HepG2 (cell line): Measurements from ENCODE around the gene BTBD7.

Experiments used
- EP300 ChIP-seq, 3 experiments: sonication (generic) in 1 of 3; formaldehyde crosslinking in 1 of 3; IDR thresholded peaks; 2 replicates each; pipeline versions ENCODE4 v1.5.1 to v1.6.1; 2011 to 2020; ENCODE audit warnings: low read depth in 2 of 3, low read length in 2 of 3, borderline replicate concordance in 1 of 3, improper control_type of control experiment in 1 of 3, mild to moderate bottlenecking in 1 of 3, missing genetic modification reagents in 1 of 3, moderate library complexity in 1 of 3
- ESRRA ChIP-seq: sonication (generic); formaldehyde crosslinking; IDR thresholded peaks from 2 replicates; pipeline ENCODE4 v1.5.1; 2020; ENCODE audit warnings: mild to moderate bottlenecking, low read depth, missing genetic modification reagents
- NFYB ChIP-seq: sonication (generic); formaldehyde crosslinking; IDR thresholded peaks from 2 replicates; pipeline ENCODE4 v1.4.0; 2020; ENCODE audit warnings: missing genetic modification reagents
- SAFB2 ChIP-seq: sonication (generic); formaldehyde crosslinking; IDR thresholded peaks from 2 replicates; pipeline ENCODE4 v1.5.1; 2020; ENCODE audit warnings: missing genetic modification reagents, low read depth, mild to moderate bottlenecking, borderline replicate concordance
- SRSF4 ChIP-seq: fragments of 200-400 bp; formaldehyde crosslinking; IDR thresholded peaks from one replicate; pipeline ENCODE4 v1.6.1; 2018; ENCODE audit warnings: mild to moderate bottlenecking, low read depth, low read length, moderate library complexity; ENCODE audit not compliant: poor library complexity, severe bottlenecking
- ZNF746 ChIP-seq: sonication (generic); formaldehyde crosslinking; IDR thresholded peaks from 2 replicates; pipeline ENCODE4 v1.8.0; 2022; ENCODE audit warnings: mild to moderate bottlenecking, missing genetic modification reagents
- TF ChIP-seq, protein P1 (sequence below): sonication (generic); formaldehyde crosslinking; IDR thresholded peaks from 2 replicates; pipeline ENCODE4 v1.5.0; 2020; ENCODE audit warnings: missing genetic modification reagents
- TF ChIP-seq, protein P2 (sequence below): sonication (generic); formaldehyde crosslinking; conservative IDR thresholded peaks from 2 replicates; pipeline ENCODE4 v1.4.0; 2020; ENCODE audit warnings: missing genetic modification reagents
- TF ChIP-seq, protein P3 (sequence below): sonication (generic); formaldehyde crosslinking; IDR thresholded peaks from 2 replicates; pipeline ENCODE4 v1.4.0; 2020; ENCODE audit warnings: missing genetic modification reagents
- TF ChIP-seq, protein P4 (sequence below): sonication (generic); formaldehyde crosslinking; IDR thresholded peaks from 2 replicates; pipeline ENCODE4 v1.8.0; 2022; ENCODE audit warnings: low read depth, missing genetic modification reagents
- TF ChIP-seq, protein P5 (sequence below): sonication (generic); formaldehyde crosslinking; IDR thresholded peaks from 2 replicates; pipeline ENCODE4 v1.5.0; 2020; ENCODE audit warnings: missing genetic modification reagents

DNA sequence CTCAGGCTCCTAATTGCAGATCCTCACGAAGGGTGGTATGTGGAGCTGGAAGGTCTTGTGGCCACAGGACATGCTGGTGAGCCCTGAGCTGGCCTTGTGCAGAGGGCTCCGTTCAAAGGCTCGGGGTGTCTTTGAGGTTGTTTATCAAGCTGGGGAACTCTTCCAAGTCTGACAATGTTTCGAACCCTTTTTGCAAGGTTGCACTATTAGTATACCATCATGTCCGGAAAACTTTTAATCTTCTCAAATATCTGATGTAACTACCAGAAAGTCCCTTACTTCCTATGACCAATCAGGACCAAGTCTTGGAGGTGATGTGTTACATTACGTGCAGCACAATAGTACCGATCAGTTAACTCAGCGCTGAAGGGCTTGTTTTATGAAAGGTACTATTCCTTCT lies 104.3 kb downstream of the BTBD7 start:
- TF ChIP-seq ESRRA (CRISPR knock-in tag) = no peak
- TF ChIP-seq ZNF746 = no peak
- TF ChIP-seq, protein P1, sequence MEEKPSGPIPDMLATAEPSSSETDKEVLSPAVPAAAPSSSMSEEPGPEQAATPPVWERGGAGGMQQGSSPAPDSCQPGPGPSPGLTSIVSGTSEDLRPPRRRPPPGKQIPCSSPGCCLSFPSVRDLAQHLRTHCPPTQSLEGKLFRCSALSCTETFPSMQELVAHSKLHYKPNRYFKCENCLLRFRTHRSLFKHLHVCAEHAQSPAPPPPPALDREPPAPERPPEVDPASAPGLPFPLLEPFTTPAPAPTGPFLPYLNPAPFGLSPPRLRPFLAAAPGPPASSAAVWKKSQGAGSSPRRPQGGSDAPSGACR = no peak
- TF ChIP-seq, protein P2, sequence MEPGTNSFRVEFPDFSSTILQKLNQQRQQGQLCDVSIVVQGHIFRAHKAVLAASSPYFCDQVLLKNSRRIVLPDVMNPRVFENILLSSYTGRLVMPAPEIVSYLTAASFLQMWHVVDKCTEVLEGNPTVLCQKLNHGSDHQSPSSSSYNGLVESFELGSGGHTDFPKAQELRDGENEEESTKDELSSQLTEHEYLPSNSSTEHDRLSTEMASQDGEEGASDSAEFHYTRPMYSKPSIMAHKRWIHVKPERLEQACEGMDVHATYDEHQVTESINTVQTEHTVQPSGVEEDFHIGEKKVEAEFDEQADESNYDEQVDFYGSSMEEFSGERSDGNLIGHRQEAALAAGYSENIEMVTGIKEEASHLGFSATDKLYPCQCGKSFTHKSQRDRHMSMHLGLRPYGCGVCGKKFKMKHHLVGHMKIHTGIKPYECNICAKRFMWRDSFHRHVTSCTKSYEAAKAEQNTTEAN (CRISPR knock-in tag) = no peak
- TF ChIP-seq, protein P3, sequence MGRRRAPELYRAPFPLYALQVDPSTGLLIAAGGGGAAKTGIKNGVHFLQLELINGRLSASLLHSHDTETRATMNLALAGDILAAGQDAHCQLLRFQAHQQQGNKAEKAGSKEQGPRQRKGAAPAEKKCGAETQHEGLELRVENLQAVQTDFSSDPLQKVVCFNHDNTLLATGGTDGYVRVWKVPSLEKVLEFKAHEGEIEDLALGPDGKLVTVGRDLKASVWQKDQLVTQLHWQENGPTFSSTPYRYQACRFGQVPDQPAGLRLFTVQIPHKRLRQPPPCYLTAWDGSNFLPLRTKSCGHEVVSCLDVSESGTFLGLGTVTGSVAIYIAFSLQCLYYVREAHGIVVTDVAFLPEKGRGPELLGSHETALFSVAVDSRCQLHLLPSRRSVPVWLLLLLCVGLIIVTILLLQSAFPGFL (CRISPR knock-in tag) = no peak
- TF ChIP-seq, protein P4, sequence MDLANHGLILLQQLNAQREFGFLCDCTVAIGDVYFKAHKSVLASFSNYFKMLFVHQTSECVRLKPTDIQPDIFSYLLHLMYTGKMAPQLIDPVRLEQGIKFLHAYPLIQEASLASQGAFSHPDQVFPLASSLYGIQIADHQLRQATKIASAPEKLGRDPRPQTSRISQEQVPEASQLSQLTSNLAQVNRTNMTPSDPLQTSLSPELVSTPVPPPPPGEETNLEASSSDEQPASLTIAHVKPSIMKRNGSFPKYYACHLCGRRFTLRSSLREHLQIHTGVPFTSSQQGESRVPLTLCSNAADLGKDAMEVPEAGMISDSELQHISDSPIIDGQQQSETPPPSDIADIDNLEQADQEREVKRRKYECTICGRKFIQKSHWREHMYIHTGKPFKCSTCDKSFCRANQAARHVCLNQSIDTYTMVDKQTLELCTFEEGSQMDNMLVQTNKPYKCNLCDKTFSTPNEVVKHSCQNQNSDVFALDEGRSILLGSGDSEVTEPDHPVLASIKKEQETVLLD (CRISPR knock-in tag) = no peak
- no peak for TF ChIP-seq NFYB
- TF ChIP-seq, protein P5, sequence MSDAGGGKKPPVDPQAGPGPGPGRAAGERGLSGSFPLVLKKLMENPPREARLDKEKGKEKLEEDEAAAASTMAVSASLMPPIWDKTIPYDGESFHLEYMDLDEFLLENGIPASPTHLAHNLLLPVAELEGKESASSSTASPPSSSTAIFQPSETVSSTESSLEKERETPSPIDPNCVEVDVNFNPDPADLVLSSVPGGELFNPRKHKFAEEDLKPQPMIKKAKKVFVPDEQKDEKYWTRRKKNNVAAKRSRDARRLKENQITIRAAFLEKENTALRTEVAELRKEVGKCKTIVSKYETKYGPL = no peak
- TF ChIP-seq SAFB2 (CRISPR knock-in tag) = no peak
- no peak for TF ChIP-seq EP300 (IDR thresholded peaks at IDR 0.05; ENCODE audit: low read depth in 2 of 2, low read length in 2 of 2)
- TF ChIP-seq EP300 (CRISPR knock-in tag; IDR thresholded peaks at IDR 0.05; ENCODE audit: borderline replicate concordance) = no peak
- TF ChIP-seq SRSF4 = no peak
